ENCODE measurements around the gene KCNK7. TPM values are rescaled to one million over a fixed set of nuclear protein-coding genes. Genes with fewer than 3 reads are reported as not detected.
A peak's percentile ranks its signal among the peaks of the same experiment; 100 is the strongest.

Gene KCNK7
- total RNA-seq, 1 experiment from 2014 or later = not detected

DNA sequence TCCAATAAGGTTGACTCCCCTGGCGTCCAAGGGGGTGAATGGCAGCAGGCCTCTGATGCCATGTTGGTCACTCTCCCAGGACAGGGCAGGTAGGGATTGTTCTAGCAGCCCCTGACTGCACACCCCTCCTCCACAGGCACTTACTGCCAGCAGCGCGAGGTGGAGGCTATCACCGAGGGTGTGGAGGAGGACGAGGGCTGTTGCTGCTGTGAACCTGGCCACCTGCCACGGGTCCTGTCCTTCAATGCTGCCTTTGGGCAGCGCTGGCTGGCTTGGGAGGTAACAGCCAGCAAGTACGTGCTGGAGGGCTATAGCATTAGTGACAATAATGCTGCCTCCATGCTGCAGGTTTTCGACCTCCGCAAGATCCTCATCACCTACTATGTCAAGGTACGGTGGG lies 34.6 kb upstream of the KCNK7 start:
- in situ Hi-C loops (cut with HindIII; ENCODE audit: low sequenced_read_pairs) = no loop called here
- DNase-seq (ENCODE audit: low spot score) = no peak

DNA sequence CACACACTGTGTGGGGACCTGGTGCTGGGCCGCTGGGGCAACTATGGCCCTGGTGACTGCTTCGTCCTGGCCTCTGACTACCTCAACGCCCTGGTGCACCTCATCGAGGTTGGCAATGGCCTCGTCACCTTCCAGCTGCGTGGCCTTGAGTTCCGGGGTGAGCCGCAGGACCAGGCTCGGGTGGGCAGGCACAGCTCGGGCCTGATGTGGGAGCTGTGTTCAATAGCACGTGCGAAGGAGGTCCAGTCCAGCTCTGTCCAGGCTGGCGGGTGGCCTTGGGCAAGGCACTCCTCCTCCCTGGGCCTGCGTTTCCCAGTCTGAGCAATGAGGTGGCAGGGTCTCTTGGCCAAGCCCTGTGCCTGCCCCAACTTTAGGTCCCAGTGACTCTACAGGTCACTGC lies 34.0 kb upstream of the KCNK7 start:
- DNase-seq (ENCODE audit: low spot score) = no peak
- in situ Hi-C loops (cut with HindIII; ENCODE audit: low sequenced_read_pairs) = no loop called here

DNA sequence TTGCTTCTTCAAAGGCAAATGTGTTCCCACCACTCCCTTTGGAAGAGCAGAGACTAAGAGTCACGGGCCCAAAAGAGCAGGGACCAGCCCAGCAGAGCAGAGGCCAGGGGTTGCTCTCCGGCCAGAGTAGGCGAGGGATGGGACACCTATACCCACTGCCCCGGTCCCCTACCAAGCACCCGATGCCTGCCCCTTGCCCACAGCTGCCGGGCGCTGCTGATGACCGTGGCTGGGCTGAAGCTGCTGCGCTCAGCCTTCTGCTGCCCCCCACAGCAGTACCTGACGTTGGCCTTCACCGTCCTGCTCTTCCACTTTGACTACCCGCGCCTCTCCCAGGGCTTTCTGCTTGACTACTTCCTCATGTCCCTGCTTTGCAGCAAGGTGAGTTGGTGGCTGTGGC lies 31.6 kb upstream of the KCNK7 start:
- in situ Hi-C loops (cut with HindIII; ENCODE audit: low sequenced_read_pairs) = no loop called here

DNA sequence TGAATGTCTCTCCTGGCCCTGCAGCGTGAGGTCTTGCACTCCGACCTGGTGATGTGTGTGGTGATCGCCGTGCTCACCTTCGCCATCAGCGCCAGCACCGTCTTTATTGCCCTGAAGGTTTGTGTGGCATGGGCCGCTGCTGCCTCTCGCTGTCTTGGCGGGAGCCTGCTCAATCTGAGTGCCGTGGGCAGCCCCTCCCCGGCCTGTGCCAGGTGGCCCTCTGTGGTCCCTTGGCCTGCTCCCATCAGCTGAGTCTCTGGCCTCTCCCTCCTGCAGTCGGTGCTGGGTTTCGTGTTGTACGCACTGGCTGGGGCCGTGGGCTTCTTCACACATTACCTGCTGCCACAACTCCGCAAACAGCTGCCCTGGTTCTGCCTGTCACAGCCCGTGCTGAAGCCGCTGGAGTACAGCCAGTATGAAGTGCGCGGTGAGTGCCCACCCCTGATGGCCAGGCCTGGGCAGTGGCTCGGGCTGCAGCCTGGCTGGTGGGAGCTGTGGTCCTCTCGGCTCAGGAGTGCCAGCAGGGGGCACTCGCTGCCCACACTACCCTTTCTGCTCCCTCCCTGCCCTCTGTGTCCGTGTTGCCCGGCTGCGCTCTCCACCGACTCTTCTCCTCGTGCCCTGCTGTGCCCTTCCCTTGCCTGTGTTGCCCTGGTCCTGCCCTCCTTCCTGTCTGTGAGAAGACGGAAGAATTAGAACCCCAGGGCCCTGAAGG lies 30.2 kb upstream of the KCNK7 start:
- peak; percentile 89 for DNase-seq (ENCODE audit: low spot score)

More for the DNA sequence above, 31.6 kb upstream of the KCNK7 start:
- no peak for DNase-seq (ENCODE audit: low spot score)

DNA sequence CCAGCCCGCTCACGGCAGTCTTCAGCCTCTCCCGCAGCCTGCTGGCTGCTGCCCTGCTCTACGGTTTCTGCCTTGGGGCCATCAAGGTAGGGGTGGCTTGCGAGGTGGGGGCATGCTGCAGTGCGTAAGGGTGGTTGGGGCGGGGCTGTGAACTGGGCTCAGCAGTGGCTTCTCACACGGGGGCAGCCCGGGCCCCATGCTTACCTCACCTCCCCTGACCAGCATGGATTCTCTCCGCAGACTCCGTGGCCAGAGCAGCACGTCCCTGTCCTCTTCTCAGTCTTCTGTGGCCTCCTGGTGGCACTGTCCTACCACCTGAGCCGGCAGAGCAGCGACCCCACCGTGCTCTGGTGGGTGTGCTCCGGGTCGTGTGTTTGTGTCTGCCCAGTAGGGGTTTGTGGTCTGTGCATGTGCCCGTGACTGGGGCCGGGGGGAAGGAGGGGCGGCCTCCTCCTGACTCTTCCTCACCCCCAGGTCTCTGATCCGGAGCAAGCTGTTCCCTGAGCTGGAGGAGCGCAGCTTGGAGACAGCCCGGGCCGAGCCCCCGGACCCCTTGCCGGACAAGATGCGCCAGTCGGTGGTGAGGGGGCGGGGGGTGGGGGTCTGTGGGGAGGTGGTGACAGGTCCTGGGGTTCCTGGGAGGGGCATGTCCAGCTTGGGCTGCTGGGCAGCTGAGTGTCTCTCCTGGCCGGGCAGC lies 29.5 kb upstream of the KCNK7 start:
- in situ Hi-C loops (cut with HindIII; ENCODE audit: low sequenced_read_pairs) = no loop called here
- peak; percentile 62 for DNase-seq (ENCODE audit: low spot score)

More for the DNA sequence above, 30.2 kb upstream of the KCNK7 start:
- in situ Hi-C loops (cut with HindIII; ENCODE audit: low sequenced_read_pairs) = no loop called here

DNA sequence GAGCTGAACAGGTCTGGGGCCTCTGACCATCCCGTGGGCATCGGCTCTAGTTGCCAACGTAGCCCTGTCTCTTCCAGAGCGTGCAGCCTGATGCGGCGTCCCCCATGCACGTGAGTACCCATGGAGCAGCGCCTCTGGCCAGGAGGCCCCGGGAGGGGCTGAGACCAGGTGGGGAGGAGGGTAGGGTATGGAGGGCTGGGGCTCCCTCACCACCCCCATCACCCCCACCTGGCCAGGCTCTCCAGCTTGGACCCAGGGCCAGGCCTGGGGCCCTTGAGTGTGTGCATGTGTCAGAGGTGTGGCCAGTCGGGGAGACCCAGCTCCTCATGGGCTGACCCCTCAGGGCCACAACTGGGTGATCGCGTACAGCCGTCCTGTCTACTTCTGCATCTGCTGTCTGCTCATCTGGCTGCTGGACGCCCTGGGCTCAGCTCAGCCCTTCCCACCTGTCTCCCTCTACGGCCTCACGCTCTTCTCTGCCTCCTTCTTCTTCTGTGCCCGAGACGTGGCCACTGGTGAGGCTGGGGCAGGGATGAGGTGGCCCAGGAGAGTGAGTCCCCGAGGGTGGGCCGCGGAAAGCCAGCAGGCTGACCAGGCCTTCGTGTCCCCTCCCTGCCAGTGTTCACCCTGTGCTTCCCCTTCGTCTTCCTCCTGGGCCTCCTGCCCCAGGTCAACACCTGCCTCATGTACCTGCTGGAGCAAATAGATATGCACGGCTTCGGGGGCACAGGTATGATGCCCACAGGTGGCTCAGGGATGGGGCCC lies 28.4 kb upstream of the KCNK7 start:
- in situ Hi-C loops (cut with HindIII; ENCODE audit: low sequenced_read_pairs) = no loop called here
- DNase-seq (ENCODE audit: low spot score) = no peak

DNA sequence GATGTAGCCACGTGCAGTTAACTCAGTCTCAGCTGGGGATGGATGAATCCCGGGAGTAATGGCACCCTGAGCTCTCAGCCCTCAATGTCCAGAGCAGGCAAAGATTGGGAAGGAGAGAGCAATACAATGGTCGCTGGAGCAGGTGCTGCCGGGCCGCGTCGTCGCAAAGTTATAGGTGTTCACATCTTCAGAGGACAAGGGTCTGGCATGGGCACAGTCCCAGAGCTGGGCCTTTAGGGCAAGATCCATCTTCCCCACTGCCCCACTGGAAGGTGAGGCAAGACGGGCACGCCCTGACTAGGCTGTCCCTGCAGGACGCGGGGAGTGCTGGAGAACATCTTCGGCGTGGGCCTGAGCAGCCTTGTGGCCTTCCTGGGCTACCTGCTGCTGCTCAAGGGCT lies 27.6 kb upstream of the KCNK7 start:
- in situ Hi-C loops (cut with HindIII; ENCODE audit: low sequenced_read_pairs) = no loop called here
- DNase-seq (ENCODE audit: low spot score) = no peak

DNA sequence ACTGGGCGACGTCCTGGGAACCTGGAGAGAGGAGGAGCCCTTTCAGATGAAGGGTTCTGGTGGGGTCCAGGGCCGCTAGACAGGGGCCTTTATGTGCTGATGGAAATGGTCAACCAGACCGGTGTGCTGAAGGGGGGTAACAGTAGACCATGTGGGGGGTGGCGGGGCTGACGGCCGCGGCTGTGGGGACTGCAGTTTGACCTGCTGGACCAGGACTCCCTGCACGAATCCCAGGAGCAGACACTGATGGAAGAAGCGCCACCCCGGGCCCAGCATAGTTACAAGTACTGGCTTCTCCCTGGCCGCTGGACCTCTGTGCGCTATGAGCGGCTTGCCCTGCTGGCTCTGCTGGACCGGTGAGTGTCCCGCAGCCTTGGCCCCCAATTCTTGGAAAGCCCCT lies 26.4 kb upstream of the KCNK7 start:
- in situ Hi-C loops (cut with HindIII; ENCODE audit: low sequenced_read_pairs) = no loop called here
- DNase-seq (ENCODE audit: low spot score) = no peak

DNA sequence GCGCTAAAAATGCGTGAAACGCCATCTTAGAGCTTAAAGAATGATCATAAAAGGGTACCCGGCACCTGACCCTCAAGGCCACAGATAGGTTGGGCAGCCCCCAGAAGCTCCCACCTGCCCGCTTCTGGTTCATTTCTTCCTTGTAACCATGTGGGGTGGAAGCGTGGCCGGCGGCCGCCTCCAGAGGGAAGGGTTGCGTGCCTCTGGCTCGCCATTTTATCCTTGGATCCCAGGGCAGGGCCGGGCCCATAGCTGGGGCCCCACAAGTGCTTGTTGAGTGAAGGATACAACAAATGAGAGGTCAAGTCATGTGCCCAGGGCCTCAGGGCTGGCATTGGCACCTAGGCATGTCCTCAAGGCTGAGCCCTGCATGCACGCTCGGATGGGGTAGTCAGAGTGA lies 25.9 kb upstream of the KCNK7 start:
- no peak for DNase-seq (ENCODE audit: low spot score)
- in situ Hi-C loops (cut with HindIII; ENCODE audit: low sequenced_read_pairs) = no loop called here

DNA sequence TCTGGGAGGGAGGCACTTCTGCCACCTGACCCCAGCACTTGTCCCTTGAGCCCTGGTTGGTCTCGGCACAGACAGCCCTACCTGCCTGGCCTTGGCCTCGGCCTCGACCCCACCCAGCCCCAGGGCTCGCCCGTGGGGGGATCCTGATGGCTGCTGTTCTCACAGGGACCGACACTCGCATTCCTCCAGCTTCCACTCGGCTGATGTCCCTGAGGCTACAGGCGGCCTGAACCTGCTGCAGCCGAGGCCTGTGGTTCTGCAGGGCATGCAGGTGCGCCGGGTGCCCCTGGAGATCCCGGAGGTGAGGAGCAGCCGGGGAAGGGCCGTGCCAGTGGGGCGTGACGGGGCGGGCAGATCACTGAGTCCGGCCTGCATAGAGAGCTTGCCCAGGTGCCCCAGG lies 25.1 kb upstream of the KCNK7 start:
- DNase-seq (ENCODE audit: low spot score) = no peak
- in situ Hi-C loops (cut with HindIII; ENCODE audit: low sequenced_read_pairs) = no loop called here

DNA sequence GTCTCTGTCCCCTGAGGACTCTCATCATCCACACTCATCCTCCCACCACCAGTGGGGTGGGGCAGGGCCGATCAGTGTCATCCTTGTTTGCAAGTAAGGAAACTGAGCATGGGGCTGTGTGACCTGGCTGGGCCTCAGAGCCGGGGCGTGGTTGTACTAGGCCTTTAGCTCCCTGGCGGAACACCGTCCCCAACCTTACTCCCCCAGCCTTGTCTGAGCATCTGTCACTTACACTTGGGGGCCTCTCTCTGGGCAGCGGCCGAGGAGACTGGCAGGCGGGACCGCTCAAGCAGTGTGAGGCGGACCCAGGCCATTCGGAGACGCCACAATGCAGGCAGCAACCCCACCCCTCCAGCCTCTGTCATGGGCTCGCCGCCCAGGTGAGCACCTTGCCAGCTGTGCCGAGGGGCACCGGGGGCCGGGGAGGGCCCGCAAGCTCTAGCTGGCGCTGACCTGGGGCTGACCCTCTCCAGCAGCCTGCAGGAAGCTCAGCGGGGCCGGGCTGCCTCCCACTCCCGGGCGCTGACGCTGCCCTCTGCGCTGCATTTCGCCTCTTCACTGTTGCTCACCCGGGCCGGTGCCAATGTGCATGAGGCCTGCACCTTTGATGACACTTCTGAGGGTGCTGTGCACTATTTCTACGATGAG lies 23.8 kb upstream of the KCNK7 start:
- no peak for DNase-seq (ENCODE audit: low spot score)
- in situ Hi-C loops (cut with HindIII; ENCODE audit: low sequenced_read_pairs) = no loop called here

DNA sequence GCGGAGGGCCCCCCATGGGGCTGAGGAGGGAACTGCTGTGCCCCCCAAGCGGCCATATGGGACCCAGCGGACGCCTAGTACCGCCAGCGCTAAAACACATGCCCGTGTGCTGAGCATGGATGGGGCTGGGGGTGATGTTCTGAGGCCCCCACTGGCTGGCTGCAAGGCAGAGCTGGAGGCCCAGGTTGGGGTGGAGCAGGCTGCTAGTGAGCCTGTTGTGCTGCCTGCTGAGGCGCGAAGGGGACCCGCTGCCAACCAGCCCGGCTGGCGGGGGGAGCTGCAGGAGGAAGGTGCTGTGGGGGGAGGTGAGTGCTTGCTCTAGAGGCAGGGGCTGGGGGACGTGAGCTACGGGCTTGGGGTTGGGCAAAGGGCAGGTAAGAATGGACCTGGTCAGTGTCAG lies 23.2 kb upstream of the KCNK7 start:
- in situ Hi-C loops (cut with HindIII; ENCODE audit: low sequenced_read_pairs) = no loop called here
- DNase-seq (ENCODE audit: low spot score) = no peak

DNA sequence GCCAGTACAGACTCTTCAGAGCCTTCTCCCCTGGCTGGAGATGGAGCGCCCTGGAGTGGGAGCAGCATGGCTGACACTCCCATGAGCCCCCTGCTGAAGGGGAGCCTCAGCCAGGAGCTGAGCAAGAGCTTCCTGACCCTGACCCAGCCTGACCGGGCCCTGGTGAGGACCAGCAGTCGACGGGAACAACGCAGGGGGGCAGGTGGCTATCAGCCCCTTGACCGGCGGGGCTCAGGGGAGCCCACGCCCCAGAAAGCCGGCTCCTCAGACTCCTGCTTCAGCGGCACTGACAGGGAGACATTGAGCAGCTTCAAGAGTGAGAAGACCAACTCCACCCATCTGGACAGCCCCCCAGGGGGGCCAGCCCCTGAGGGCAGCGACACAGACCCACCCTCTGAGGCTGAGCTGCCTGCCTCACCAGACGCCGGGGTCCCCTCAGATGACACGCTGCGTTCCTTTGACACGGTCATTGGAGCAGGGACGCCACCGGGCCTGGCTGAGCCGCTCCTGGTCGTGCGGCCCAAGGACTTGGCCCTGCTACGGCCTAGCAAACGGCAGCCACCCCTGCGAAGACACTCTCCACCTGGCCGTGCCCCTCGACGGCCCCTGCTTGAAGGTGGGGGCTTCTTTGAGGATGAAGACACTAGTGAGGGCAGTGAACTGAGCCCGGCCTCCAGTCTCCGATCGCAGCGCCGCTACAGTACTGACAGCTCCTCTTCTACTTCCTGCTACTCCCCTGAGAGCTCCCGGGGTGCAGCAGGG lies 22.6 kb upstream of the KCNK7 start:
- in situ Hi-C loops (cut with HindIII; ENCODE audit: low sequenced_read_pairs) = no loop called here
- no peak for DNase-seq (ENCODE audit: low spot score)

DNA sequence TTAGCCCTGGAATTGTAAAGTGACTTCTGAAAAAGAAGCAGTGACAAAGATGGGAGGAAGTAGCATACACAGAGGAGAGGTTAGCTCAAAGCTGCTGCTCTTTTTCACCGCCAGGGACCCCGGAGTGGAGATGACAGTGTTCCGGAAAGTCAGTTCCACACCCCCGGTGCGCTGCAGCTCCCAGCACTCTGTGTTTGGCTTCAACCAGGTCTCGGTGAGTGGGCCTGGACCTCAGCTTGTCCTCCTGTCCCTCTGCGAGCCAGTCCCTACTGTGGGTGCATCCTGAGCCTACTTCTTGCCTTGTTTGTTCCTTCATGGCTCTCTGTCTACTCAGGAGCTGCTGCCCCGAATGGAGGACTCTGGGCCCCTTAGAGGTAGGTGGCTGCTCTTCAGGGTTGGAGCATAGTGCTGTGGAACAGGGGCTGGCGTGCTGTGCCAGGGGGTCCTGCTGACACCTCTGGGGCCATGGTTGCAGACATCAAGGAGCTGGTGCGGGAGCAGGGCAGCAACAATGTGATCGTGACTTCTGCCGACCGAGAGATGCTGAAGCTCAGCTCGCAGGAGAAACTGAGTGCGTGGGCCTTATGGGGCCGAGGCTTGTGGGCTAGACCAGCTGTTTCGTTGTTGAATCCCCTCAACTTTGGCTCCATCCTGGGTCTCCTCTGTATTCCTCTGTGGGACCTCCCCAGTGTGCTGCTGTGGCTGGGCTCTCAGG lies 21.7 kb upstream of the KCNK7 start:
- in situ Hi-C loops (cut with HindIII; ENCODE audit: low sequenced_read_pairs) = no loop called here
- no peak for DNase-seq (ENCODE audit: low spot score)

DNA sequence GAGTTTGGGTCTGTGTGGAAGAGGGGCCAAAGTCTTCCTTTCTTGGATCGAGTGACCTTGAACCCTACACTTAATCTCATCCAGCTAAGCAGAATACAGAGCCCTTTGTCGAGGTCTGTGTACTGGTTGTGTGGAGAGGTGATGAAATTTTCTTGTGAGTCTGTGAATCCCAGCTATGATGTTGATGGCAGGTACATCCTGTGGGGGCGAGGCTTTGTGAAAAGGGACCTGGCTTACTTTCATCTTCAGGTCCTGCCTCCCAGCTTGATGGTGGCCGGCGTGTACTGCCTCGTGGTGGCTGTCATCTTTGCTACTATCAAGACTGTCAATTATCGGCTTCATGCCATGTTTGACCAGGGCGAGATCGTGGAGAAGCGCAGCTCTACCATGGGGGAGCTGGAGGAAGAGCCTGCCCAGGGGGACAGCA lies 21.0 kb upstream of the KCNK7 start:
- in situ Hi-C loops (cut with HindIII; ENCODE audit: low sequenced_read_pairs) = no loop called here
- DNase-seq (ENCODE audit: low spot score) = no peak

DNA sequence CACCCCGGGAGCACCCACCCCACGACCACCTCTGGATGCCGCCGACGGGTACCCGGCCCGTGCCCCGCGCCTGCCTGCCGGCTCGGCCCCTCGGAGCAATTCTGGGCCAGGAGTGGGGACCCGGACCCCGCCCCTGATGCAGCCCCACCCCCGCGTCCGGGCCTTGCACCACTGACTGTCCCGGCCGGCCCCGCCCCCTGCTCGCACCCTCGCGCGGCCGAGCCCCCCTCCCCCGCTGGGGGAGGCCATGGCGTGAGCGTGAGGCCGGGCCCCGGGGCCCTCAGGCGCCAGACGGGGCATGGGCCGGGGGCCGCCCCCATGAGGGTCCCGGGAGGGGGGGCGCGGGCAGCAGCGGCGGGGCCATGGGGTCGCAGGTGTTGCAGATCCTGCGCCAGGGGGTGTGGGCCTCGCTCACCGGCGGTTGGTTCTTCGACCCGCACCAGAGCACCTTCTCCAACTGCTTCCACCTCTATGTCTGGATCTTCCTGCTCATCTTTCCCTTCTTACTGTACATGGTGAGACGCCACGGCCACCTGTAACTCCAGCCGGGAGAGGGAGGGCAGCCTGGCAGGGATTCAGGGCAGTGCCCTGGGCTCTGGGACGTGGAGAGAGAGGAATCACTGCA lies 20.5 kb upstream of the KCNK7 start:
- in situ Hi-C loops (cut with HindIII; ENCODE audit: low sequenced_read_pairs) = no loop called here
- no peak for DNase-seq (ENCODE audit: low spot score)

DNA sequence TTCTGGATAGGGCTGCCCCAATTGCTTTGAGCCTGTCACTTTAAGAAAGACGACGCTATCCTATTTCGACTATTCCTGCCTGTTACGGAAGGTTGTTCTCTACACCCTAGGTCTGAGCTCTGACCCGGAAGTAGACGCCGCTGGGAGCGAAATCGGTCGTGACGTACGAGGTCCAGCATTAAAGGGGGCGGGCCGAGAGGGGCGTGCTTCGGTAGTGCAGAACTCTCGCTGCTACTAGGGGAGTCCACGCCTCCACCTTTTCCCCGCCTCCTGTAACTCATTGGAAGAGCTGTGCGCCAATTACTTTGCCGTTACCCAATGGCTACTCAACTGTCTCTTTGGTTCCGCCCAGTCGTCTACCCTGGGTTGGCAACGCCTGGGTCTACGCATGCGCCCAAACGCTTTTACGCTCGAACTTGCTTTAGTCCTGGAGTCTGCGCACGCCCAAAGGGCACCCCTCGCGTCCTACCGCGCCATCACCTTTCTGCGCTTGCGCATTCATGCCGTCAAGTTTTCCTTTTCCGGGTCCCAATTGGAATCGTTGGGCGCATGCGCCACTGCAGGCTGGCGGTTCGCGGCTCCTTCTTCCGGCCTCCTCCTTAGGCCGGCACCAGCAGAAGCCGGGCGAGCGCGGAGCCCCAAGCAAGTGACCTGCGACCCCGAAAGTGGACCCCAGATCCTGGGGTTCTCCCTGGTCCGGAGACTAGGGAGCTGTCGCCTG lies 19.8 kb upstream of the KCNK7 start, which contains the start of gene PCNX3:
PCNX3 (plus strand) TSS at position 548 of the 721 bp plus-strand sequence. CDS start 536 bp downstream, outside the sequence.
- in situ Hi-C loops (cut with HindIII; ENCODE audit: low sequenced_read_pairs) = no loop called here
- peak; percentile 100 for DNase-seq (ENCODE audit: low spot score)

Measured in G401 (cell line).